GM12891 (cell line): Measurements from ENCODE around the gene LRP5.

Experiments used
- POLR2A ChIP-seq: IDR thresholded peaks from 2 replicates; pipeline ENCODE4 v1.6.1; 2011; ENCODE audit warnings: low read depth, low read length, control low read depth
- POLR2AphosphoS5 ChIP-seq: IDR thresholded peaks from 2 replicates; pipeline ENCODE4 v1.6.1; 2011; ENCODE audit warnings: low read depth, low read length, control low read depth
- TAF1 ChIP-seq: IDR thresholded peaks from 2 replicates; pipeline ENCODE4 v1.6.1; 2011; ENCODE audit warnings: low read depth, low read length, control low read depth

GRCh38 chr11:68481579-68482240, 169.3 kb downstream of the LRP5 start:
- TF ChIP-seq POLR2AphosphoS5 (no peak), TAF1 (no peak), POLR2A (no peak)
